DMS114 treated with DMSO at 0.1 percent for 48 hours (cell line): ENCODE results near the gene TMEM191C.
"Not testable (repeated sequence)": the region's sequence is repeated elsewhere in the genome, so short reads cannot be mapped to it uniquely, and the experiment has no call there.

ENCODE experiments used
- DNase-seq: peaks from one replicate; lab custom pipeline; 2025; ENCODE audit not compliant: unreplicated experiment; lab: John Stamatoyannopoulos, UW

TMEM191C gene

GRCh38 chr22:21467337-21468193 is at the start of gene TMEM191C:
TMEM191C (plus strand) TSS chr22:21467387; CDS start chr22:21467460, 73 bp downstream.
- DNase-seq = not testable (repeated sequence)

GRCh38 chr22:21417853-21418252 is 49.3 kb upstream of the TMEM191C start:
- not testable (repeated sequence) for DNase-seq

GRCh38 chr22:21418974-21419638 is 48.1 kb upstream of the TMEM191C start:
- not testable (repeated sequence) for DNase-seq

GRCh38 chr22:21420180-21420763 is 46.9 kb upstream of the TMEM191C start:
- DNase-seq = not testable (repeated sequence)

GRCh38 chr22:21424084-21424709 is 43.0 kb upstream of the TMEM191C start:
- DNase-seq = not testable (repeated sequence)

- not testable (repeated sequence) for DNase-seq
Measured at GRCh38 chr22:21434378-21435233, 32.6 kb upstream of the TMEM191C start.

- DNase-seq = not testable (repeated sequence)
Measured at GRCh38 chr22:21435998-21436810, 31.0 kb upstream of the TMEM191C start.

GRCh38 chr22:21438013-21438412 is 29.2 kb upstream of the TMEM191C start:
- DNase-seq = not testable (repeated sequence)

GRCh38 chr22:21440018-21440636 is 27.1 kb upstream of the TMEM191C start:
- not testable (repeated sequence) for DNase-seq

- not testable (repeated sequence) for DNase-seq
Measured at GRCh38 chr22:21440676-21441075, 26.5 kb upstream of the TMEM191C start.

- not testable (repeated sequence) for DNase-seq
Measured at GRCh38 chr22:21441170-21441569, 26.0 kb upstream of the TMEM191C start.

GRCh38 chr22:21442123-21442522 is 25.1 kb upstream of the TMEM191C start:
- DNase-seq = not testable (repeated sequence)

GRCh38 chr22:21442646-21443045 is 24.5 kb upstream of the TMEM191C start:
- not testable (repeated sequence) for DNase-seq

GRCh38 chr22:21443057-21443734 is 24.0 kb upstream of the TMEM191C start:
- DNase-seq = no peak

- no peak for DNase-seq
Measured at GRCh38 chr22:21443735-21444421, 23.3 kb upstream of the TMEM191C start.

GRCh38 chr22:21444701-21445436 is 22.3 kb upstream of the TMEM191C start:
- no peak for DNase-seq
